Colonic mucosa (tissue), 4 donors: ENCODE results near the gene DYNC1I1. TPM values are rescaled to one million over a fixed set of nuclear protein-coding genes. Genes with fewer than 3 reads are reported as not detected.

Source experiments
- DNase-seq: peaks from one replicate; pipeline ENCODE4 v3.0.0-alpha.2; 2020
- H3K27ac ChIP-seq: fragments of 200-600 bp; one replicate; pipeline ENCODE4 v1.8.0; 2021
- H3K27me3 ChIP-seq: fragments of 200-600 bp; one replicate; pipeline ENCODE4 v1.8.0; 2021
- H3K36me3 ChIP-seq: fragments of 200-600 bp; one replicate; pipeline ENCODE4 v1.8.0; 2021
- H3K4me1 ChIP-seq: fragments of 200-600 bp; one replicate; pipeline ENCODE4 v1.8.0; 2021; ENCODE audit warnings: mild to moderate bottlenecking
- H3K4me3 ChIP-seq: fragments of 200-600 bp; one replicate; pipeline ENCODE4 v1.8.0; 2021
- H3K9ac ChIP-seq, 2 donors: one replicate each; pipeline ENCODE4 v1.7.0; 2013; ENCODE audit warnings: control low read depth in 2 of 2, low read depth in 2 of 2, low read length in 2 of 2
- H3K9me3 ChIP-seq: fragments of 200-600 bp; one replicate; pipeline ENCODE4 v1.8.0; 2021
- CTCF ChIP-seq: fragments of 200-600 bp; IDR thresholded peaks from one replicate; pipeline ENCODE4 v1.8.0; 2022; ENCODE audit warnings: antibody characterized with exemption, mild to moderate bottlenecking
- intact Hi-C: fragments of 100-400 bp; cut with DNase I; formaldehyde crosslinking; loops from one replicate; pipeline ENCODE4 v1.14.1; 2022
- total RNA-seq, 2 donors: library from RNA; stranded (reverse); fragmentation: NEBNext Ultra II Directional in 1 of 2; extraction: Animal tissue kit (Norgen Biotek cat#: 25700) in 1 of 2; gene quantifications; one replicate each; pipeline ENCODE4 v1.2.1, GENCODE V29; 2021
- donor health status: healthy.
- donor health status: DM: no; HTN: no; CAD: no.
- donor health status: DM: no; HTN: no; CAD: no.

Gene DYNC1I1
- total RNA-seq, 2 donors from 2014 or later, result 0.54 to 1.8 TPM

GRCh38 chr7:95925236-95925635 is 152.9 kb downstream of the DYNC1I1 start:
- no peak for TF ChIP-seq CTCF
- intact Hi-C loops, result no loop called here
- DNase-seq, result no peak

GRCh38 chr7:95925971-95926370 is 153.6 kb downstream of the DYNC1I1 start:
- H3K9ac ChIP-seq, result no peak overlapping the region
- intact Hi-C loops, result no loop called here
- no peak for DNase-seq
- no peaks in the 10 kb centered on the region for H3K9me3 ChIP-seq
- no peaks in the 10 kb centered on the region for H3K27me3 ChIP-seq
- no peaks in the 10 kb centered on the region for H3K4me1 ChIP-seq
- no peak overlapping the region for H3K4me3 ChIP-seq
- H3K27ac ChIP-seq, result no peak overlapping the region
- TF ChIP-seq CTCF, result no peak
- no peaks in the 10 kb centered on the region for H3K36me3 ChIP-seq

More at GRCh38 chr7:95925236-95925635, 152.9 kb downstream of the DYNC1I1 start:
- no peak overlapping the region for H3K4me3 ChIP-seq
- no peak overlapping the region for H3K27ac ChIP-seq
- no peaks in the 10 kb centered on the region for H3K4me1 ChIP-seq
- no peak overlapping the region for H3K9ac ChIP-seq
- no peaks in the 10 kb centered on the region for H3K27me3 ChIP-seq
- H3K36me3 ChIP-seq, result no peaks in the 10 kb centered on the region
- no peaks in the 10 kb centered on the region for H3K9me3 ChIP-seq

GRCh38 chr7:95927756-95928155 is 155.4 kb downstream of the DYNC1I1 start:
- Histone ChIP-seq H3K27me3 (no peaks in the 10 kb centered on the region), H3K9ac (no peak overlapping the region), H3K4me3 (no peak overlapping the region), H3K9me3 (no peaks in the 10 kb centered on the region), H3K27ac (no peak overlapping the region), H3K36me3 (no peaks in the 10 kb centered on the region), H3K4me1 (no peaks in the 10 kb centered on the region)
- no peak for TF ChIP-seq CTCF
- DNase-seq, result no peak
- intact Hi-C loops, result no loop called here

GRCh38 chr7:95929710-95930280 is 157.4 kb downstream of the DYNC1I1 start:
- H3K27ac ChIP-seq, result no peak overlapping the region
- H3K9ac ChIP-seq, result no peak overlapping the region
- H3K4me1 ChIP-seq, result no peaks in the 10 kb centered on the region
- H3K4me3 ChIP-seq, result no peak overlapping the region
- DNase-seq, result no peak
- no peaks in the 10 kb centered on the region for H3K9me3 ChIP-seq
- TF ChIP-seq CTCF, result no peak
- no peaks in the 10 kb centered on the region for H3K36me3 ChIP-seq
- no peaks in the 10 kb centered on the region for H3K27me3 ChIP-seq
- intact Hi-C loops, result no loop called here

- intact Hi-C loops, result no loop called here
Measured at GRCh38 chr7:95931460-95932232, 159.3 kb downstream of the DYNC1I1 start.

More at GRCh38 chr7:95931460-95932232, 159.3 kb downstream of the DYNC1I1 start:
- no peak overlapping the region for H3K27ac ChIP-seq
- H3K4me3 ChIP-seq, result no peak overlapping the region
- no peak overlapping the region for H3K9ac ChIP-seq
- H3K4me1 ChIP-seq, result no peaks in the 10 kb centered on the region
- no peak for DNase-seq
- no peaks in the 10 kb centered on the region for H3K9me3 ChIP-seq
- no peak for TF ChIP-seq CTCF
- no peaks in the 10 kb centered on the region for H3K27me3 ChIP-seq
- no peaks in the 10 kb centered on the region for H3K36me3 ChIP-seq
